HEK293 (cell line): ENCODE measurements around the gene SPTAN1.

Experiments used
- CTCF ChIA-PET: fragments of 350-600 bp; formaldehyde crosslinking; extraction: SDS; loops from one replicate; lab custom pipeline; 2021; ENCODE audit warnings: antibody characterized with exemption; lab: Yijun Ruan, JAX
- POLR2A ChIA-PET: fragments of 300-600 bp; formaldehyde crosslinking; extraction: SDS; loops from one replicate; lab custom pipeline; 2020; ENCODE audit warnings: antibody characterized with exemption, inconsistent platforms; lab: Yijun Ruan, JAX
- H3K27ac ChIP-seq: fragments of 200-500 bp; sonication (Bioruptor generic); 2 replicates; pipeline ENCODE4 v1.5.1; 2014; ENCODE audit warnings: low read depth, low read length, control low read depth, inconsistent platforms; ENCODE audit errors: extremely low read depth
- H3K36me3 ChIP-seq, 2 experiments: fragments of 200-500 bp in 1 of 2; sonication (Bioruptor generic) in 1 of 2; 1 replicate in 1 of 2; 2 replicates in 1 of 2; pipeline ENCODE4 v1.5.1; 2014 to 2017; ENCODE audit warnings: inconsistent platforms in 2 of 2, low read length in 2 of 2; ENCODE audit not compliant: control insufficient read depth in 2 of 2, insufficient read depth in 1 of 2
- H3K4me1 ChIP-seq: fragments of 200-500 bp; sonication (Bioruptor generic); 2 replicates; pipeline ENCODE4 v1.5.1; 2014; ENCODE audit warnings: mild to moderate bottlenecking, low read length, inconsistent platforms; ENCODE audit not compliant: control insufficient read depth, insufficient read depth
- H3K4me3 ChIP-seq: 2 replicates; pipeline ENCODE4 v1.5.1; 2011; ENCODE audit warnings: low read depth, mild to moderate bottlenecking, control low read depth, low read length, moderate library complexity
- H3K9me3 ChIP-seq: fragments of 200-500 bp; sonication (Bioruptor generic); 2 replicates; pipeline ENCODE4 v1.5.1; 2014; ENCODE audit warnings: low read depth, low read length, inconsistent platforms; ENCODE audit not compliant: control insufficient read depth, insufficient read depth
- GLI4 ChIP-seq: fragments of 450-650 bp; formaldehyde crosslinking; IDR thresholded peaks from 2 replicates; pipeline ENCODE4 v1.5.1; 2016; ENCODE audit warnings: missing biosample characterization, missing genetic modification characterization
- KLF10 ChIP-seq: fragments of 450-650 bp; IDR thresholded peaks from 2 replicates; pipeline ENCODE4 v1.5.1; 2018; ENCODE audit warnings: missing biosample characterization, mild to moderate bottlenecking, missing genetic modification characterization
- SCRT2 ChIP-seq: fragments of 450-650 bp; formaldehyde crosslinking; IDR thresholded peaks from 2 replicates; pipeline ENCODE4 v1.5.1; 2016; ENCODE audit warnings: missing biosample characterization, missing genetic modification characterization
- SP3 ChIP-seq: fragments of 450-650 bp; formaldehyde crosslinking; IDR thresholded peaks from 2 replicates; pipeline ENCODE4 v1.5.1; 2016; ENCODE audit warnings: missing biosample characterization, missing genetic modification characterization
- ZEB2 ChIP-seq: fragments of 450-650 bp; formaldehyde crosslinking; IDR thresholded peaks from 2 replicates; pipeline ENCODE4 v1.5.1; 2016; ENCODE audit warnings: missing biosample characterization, missing genetic modification characterization
- ZNF138 ChIP-seq: fragments of 450-650 bp; formaldehyde crosslinking; IDR thresholded peaks from 2 replicates; pipeline ENCODE4 v1.5.1; 2016; ENCODE audit warnings: missing biosample characterization, missing genetic modification characterization, borderline replicate concordance
- ZNF16 ChIP-seq: fragments of 450-650 bp; formaldehyde crosslinking; IDR thresholded peaks from 2 replicates; pipeline ENCODE4 v1.5.1; 2016; ENCODE audit warnings: low read depth, missing biosample characterization, missing genetic modification characterization
- ZNF202 ChIP-seq: fragments of 450-650 bp; formaldehyde crosslinking; IDR thresholded peaks from 2 replicates; pipeline ENCODE4 v1.5.1; 2016; ENCODE audit warnings: missing biosample characterization, missing genetic modification characterization, borderline replicate concordance
- ZNF274 ChIP-seq, 2 experiments: fragments of 200-500 bp in 1 of 2; fragments of 450-650 bp in 1 of 2; sonication (Bioruptor generic) in 1 of 2; formaldehyde crosslinking in 1 of 2; IDR thresholded peaks; 2 replicates each; pipeline versions ENCODE4 v1.5.1 to v1.6.1; 2014 to 2016; ENCODE audit warnings: borderline replicate concordance in 1 of 2, inconsistent platforms in 1 of 2, low read length in 1 of 2, missing biosample characterization in 1 of 2, missing genetic modification characterization in 1 of 2
- ZNF501 ChIP-seq: fragments of 450-650 bp; formaldehyde crosslinking; IDR thresholded peaks from 2 replicates; pipeline ENCODE4 v1.5.1; 2016; ENCODE audit warnings: missing biosample characterization, missing genetic modification characterization
- ZNF521 ChIP-seq: fragments of 450-650 bp; formaldehyde crosslinking; IDR thresholded peaks from 2 replicates; pipeline ENCODE4 v1.5.1; 2017; ENCODE audit warnings: missing biosample characterization, mild to moderate bottlenecking, missing genetic modification characterization
- ZNF530 ChIP-seq: fragments of 450-650 bp; formaldehyde crosslinking; IDR thresholded peaks from 2 replicates; pipeline ENCODE4 v1.5.1; 2016; ENCODE audit warnings: low read depth, missing biosample characterization, missing genetic modification characterization
- ZNF555 ChIP-seq: fragments of 450-650 bp; formaldehyde crosslinking; conservative IDR thresholded peaks from 2 replicates; pipeline ENCODE4 v1.5.1; 2017; ENCODE audit warnings: missing biosample characterization, mild to moderate bottlenecking, missing genetic modification characterization, inconsistent platforms
- ZNF621 ChIP-seq: fragments of 450-650 bp; formaldehyde crosslinking; IDR thresholded peaks from 2 replicates; pipeline ENCODE4 v1.5.1; 2017; ENCODE audit warnings: missing biosample characterization, missing genetic modification characterization
- TF ChIP-seq, protein P1 (sequence below): fragments of 450-650 bp; formaldehyde crosslinking; IDR thresholded peaks from 2 replicates; pipeline ENCODE4 v1.5.1; 2016; ENCODE audit warnings: missing biosample characterization, missing genetic modification characterization
- TF ChIP-seq, protein P2 (sequence below): fragments of 450-650 bp; formaldehyde crosslinking; conservative IDR thresholded peaks from 2 replicates; pipeline ENCODE4 v1.5.1; 2016; ENCODE audit warnings: low read depth, missing biosample characterization, missing genetic modification characterization
- TF ChIP-seq, protein P3 (sequence below): fragments of 450-650 bp; formaldehyde crosslinking; IDR thresholded peaks from 2 replicates; pipeline ENCODE4 v1.5.1; 2016; ENCODE audit warnings: missing biosample characterization, missing genetic modification characterization, borderline replicate concordance
- TF ChIP-seq, protein P4 (sequence below): fragments of 450-650 bp; formaldehyde crosslinking; IDR thresholded peaks from 2 replicates; pipeline ENCODE4 v1.5.1; 2016; ENCODE audit warnings: missing biosample characterization, missing genetic modification characterization, borderline replicate concordance
- TF ChIP-seq, protein P5 (sequence below): fragments of 450-650 bp; formaldehyde crosslinking; IDR thresholded peaks from 2 replicates; pipeline ENCODE4 v1.5.1; 2016; ENCODE audit warnings: missing biosample characterization, missing genetic modification characterization

The SPTAN1 gene

DNA sequence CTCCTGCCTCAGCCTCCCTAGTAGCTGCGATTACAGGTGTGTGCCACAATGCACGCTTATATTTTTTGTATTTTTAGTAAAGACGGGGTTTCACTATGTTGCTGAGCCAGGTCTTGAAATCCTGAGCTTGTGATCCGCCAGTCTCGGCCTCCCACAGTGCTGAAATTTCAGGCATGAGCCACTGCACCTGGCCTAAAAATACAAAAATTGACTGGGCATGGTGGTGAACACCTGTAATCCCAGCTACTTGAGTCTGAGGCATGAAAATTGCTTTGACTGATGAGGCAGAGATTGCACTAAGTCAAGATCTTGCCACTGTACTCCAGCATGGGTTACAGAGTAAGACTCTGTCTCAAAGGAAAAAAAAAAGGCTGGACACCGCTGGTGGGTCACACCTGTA, 117.4 kb downstream of the SPTAN1 start (continued):
- TF ChIP-seq, protein P1, sequence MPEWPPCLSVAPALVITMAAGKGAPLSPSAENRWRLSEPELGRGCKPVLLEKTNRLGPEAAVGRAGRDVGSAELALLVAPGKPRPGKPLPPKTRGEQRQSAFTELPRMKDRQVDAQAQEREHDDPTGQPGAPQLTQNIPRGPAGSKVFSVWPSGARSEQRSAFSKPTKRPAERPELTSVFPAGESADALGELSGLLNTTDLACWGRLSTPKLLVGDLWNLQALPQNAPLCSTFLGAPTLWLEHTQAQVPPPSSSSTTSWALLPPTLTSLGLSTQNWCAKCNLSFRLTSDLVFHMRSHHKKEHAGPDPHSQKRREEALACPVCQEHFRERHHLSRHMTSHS: no peak
- TF ChIP-seq, protein P2, sequence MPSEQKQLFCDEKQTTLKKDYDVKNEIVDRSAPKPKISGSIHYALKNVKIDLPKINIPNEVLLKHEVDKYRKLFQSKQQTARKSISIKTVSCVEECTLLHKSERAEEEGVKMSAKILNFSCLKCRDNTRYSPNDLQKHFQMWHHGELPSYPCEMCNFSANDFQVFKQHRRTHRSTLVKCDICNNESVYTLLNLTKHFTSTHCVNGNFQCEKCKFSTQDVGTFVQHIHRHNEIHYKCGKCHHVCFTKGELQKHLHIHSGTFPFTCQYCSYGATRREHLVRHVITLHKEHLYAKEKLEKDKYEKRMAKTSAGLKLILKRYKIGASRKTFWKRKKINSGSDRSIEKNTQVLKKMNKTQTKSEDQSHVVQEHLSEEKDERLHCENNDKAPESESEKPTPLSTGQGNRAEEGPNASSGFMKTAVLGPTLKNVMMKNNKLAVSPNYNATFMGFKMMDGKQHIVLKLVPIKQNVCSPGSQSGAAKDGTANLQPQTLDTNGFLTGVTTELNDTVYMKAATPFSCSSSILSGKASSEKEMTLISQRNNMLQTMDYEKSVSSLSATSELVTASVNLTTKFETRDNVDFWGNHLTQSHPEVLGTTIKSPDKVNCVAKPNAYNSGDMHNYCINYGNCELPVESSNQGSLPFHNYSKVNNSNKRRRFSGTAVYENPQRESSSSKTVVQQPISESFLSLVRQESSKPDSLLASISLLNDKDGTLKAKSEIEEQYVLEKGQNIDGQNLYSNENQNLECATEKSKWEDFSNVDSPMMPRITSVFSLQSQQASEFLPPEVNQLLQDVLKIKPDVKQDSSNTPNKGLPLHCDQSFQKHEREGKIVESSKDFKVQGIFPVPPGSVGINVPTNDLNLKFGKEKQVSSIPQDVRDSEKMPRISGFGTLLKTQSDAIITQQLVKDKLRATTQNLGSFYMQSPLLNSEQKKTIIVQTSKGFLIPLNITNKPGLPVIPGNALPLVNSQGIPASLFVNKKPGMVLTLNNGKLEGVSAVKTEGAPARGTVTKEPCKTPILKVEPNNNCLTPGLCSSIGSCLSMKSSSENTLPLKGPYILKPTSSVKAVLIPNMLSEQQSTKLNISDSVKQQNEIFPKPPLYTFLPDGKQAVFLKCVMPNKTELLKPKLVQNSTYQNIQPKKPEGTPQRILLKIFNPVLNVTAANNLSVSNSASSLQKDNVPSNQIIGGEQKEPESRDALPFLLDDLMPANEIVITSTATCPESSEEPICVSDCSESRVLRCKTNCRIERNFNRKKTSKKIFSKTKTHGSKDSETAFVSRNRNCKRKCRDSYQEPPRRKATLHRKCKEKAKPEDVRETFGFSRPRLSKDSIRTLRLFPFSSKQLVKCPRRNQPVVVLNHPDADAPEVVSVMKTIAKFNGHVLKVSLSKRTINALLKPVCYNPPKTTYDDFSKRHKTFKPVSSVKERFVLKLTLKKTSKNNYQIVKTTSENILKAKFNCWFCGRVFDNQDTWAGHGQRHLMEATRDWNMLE (tag by site-specific recombination): no peak
- TF ChIP-seq ZNF530 (tag by site-specific recombination) (no peak), GLI4 (no peak), ZNF138 (no peak), ZNF274 (IDR thresholded peaks at IDR 0.05; ENCODE audit: low read length) (no peak), ZNF274 (tag by site-specific recombination; IDR thresholded peaks at IDR 0.05; ENCODE audit: borderline replicate concordance) (no peak)

DNA sequence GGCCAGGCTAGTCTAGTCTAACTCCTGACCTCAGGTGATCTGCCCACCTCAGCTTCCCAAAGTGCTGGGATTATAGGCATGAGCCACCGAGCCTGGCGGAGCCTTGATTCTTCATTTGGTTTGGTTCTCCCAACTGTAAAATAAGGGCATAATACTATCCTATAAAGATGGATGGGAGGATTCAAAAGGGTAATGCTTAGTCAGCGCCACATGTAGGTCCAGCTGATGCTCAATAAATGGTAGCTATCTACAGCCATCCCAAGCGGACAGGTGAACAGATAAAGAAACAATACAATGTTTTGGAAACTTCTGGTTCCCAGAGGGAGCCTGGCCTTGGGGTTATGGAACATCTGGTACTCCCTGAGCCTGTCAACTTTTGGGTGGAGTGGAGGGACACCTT, 123.0 kb downstream of the SPTAN1 start:
- Histone ChIP-seq H3K4me3 (no peak overlapping the region), H3K9me3 (no peaks in the 10 kb centered on the region), H3K4me1 (no peaks in the 10 kb centered on the region), H3K36me3 (no peaks in the 10 kb centered on the region; a peak in 1 of 3 replicates), H3K27ac (no peak overlapping the region)
- ChIA-PET CTCF (interaction anchor here (0.8 to 0.9 kb wide), 2 partner anchors 8 to 40 kb away, joined by 4 to 6 read pairs; no protein-coding TSS in a partner anchor), POLR2A (interaction anchor here (1.2 to 1.9 kb wide), 2 partner anchors 9 to 14 kb away, joined by 4 to 11 read pairs; partner anchors contain the start of gene SET)
- TF ChIP-seq, protein P3, sequence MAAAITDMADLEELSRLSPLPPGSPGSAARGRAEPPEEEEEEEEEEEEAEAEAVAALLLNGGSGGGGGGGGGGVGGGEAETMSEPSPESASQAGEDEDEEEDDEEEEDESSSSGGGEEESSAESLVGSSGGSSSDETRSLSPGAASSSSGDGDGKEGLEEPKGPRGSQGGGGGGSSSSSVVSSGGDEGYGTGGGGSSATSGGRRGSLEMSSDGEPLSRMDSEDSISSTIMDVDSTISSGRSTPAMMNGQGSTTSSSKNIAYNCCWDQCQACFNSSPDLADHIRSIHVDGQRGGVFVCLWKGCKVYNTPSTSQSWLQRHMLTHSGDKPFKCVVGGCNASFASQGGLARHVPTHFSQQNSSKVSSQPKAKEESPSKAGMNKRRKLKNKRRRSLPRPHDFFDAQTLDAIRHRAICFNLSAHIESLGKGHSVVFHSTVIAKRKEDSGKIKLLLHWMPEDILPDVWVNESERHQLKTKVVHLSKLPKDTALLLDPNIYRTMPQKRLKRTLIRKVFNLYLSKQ (tag by site-specific recombination): no peak
- TF ChIP-seq SP3 (tag by site-specific recombination) (no peak), ZNF274 (IDR thresholded peaks at IDR 0.05; ENCODE audit: low read length) (no peak), ZNF274 (tag by site-specific recombination; IDR thresholded peaks at IDR 0.05; ENCODE audit: borderline replicate concordance) (no peak), ZNF621 (tag by site-specific recombination) (no peak), ZNF521 (tag by site-specific recombination) (no peak), ZNF501 (tag by site-specific recombination) (no peak), ZNF16 (tag by site-specific recombination) (no peak), KLF10 (no peak), ZEB2 (no peak), SCRT2 (tag by site-specific recombination) (no peak), ZNF202 (tag by site-specific recombination) (no peak), ZNF555 (no peak)
- TF ChIP-seq, protein P4, sequence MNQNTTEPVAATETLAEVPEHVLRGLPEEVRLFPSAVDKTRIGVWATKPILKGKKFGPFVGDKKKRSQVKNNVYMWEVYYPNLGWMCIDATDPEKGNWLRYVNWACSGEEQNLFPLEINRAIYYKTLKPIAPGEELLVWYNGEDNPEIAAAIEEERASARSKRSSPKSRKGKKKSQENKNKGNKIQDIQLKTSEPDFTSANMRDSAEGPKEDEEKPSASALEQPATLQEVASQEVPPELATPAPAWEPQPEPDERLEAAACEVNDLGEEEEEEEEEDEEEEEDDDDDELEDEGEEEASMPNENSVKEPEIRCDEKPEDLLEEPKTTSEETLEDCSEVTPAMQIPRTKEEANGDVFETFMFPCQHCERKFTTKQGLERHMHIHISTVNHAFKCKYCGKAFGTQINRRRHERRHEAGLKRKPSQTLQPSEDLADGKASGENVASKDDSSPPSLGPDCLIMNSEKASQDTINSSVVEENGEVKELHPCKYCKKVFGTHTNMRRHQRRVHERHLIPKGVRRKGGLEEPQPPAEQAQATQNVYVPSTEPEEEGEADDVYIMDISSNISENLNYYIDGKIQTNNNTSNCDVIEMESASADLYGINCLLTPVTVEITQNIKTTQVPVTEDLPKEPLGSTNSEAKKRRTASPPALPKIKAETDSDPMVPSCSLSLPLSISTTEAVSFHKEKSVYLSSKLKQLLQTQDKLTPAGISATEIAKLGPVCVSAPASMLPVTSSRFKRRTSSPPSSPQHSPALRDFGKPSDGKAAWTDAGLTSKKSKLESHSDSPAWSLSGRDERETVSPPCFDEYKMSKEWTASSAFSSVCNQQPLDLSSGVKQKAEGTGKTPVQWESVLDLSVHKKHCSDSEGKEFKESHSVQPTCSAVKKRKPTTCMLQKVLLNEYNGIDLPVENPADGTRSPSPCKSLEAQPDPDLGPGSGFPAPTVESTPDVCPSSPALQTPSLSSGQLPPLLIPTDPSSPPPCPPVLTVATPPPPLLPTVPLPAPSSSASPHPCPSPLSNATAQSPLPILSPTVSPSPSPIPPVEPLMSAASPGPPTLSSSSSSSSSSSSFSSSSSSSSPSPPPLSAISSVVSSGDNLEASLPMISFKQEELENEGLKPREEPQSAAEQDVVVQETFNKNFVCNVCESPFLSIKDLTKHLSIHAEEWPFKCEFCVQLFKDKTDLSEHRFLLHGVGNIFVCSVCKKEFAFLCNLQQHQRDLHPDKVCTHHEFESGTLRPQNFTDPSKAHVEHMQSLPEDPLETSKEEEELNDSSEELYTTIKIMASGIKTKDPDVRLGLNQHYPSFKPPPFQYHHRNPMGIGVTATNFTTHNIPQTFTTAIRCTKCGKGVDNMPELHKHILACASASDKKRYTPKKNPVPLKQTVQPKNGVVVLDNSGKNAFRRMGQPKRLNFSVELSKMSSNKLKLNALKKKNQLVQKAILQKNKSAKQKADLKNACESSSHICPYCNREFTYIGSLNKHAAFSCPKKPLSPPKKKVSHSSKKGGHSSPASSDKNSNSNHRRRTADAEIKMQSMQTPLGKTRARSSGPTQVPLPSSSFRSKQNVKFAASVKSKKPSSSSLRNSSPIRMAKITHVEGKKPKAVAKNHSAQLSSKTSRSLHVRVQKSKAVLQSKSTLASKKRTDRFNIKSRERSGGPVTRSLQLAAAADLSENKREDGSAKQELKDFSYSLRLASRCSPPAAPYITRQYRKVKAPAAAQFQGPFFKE (tag by site-specific recombination): no peak
- TF ChIP-seq, protein P5, sequence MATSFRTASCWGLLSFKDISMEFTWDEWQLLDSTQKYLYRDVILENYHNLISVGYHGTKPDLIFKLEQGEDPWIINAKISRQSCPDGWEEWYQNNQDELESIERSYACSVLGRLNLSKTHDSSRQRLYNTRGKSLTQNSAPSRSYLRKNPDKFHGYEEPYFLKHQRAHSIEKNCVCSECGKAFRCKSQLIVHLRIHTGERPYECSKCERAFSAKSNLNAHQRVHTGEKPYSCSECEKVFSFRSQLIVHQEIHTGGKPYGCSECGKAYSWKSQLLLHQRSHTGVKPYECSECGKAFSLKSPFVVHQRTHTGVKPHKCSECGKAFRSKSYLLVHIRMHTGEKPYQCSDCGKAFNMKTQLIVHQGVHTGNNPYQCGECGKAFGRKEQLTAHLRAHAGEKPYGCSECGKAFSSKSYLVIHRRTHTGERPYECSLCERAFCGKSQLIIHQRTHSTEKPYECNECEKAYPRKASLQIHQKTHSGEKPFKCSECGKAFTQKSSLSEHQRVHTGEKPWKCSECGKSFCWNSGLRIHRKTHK (tag by site-specific recombination): no peak
